Measurements from ENCODE around the gene SH3BGRL2.

SH3BGRL2 gene

DNA sequence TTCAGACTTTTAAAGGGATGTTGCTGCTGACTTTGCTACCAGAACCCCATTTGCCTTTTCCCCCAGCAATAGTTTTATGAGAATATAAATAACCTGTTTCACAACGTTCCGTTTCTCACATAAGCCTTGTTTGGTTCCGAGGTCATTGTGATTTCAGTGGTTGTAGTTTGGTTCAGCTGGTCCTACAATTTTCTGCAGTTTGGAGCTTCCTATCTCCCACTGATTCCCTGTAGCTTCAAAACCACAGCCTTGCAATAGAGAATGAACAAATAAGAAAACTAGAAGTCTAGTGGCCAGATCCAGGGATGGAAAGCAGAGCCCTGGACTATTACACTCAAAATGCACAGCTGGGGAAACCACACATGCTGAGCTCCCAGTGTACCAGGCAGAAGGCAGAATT is 24.1 kb upstream of the SH3BGRL2 start:
- Histone ChIP-seq H3K27ac (ENCODE audit: low read length) (no peak overlapping the region), H3K9me3 (ENCODE audit: insufficient read depth, low read length, severe bottlenecking) (no peaks in the 10 kb centered on the region)

DNA sequence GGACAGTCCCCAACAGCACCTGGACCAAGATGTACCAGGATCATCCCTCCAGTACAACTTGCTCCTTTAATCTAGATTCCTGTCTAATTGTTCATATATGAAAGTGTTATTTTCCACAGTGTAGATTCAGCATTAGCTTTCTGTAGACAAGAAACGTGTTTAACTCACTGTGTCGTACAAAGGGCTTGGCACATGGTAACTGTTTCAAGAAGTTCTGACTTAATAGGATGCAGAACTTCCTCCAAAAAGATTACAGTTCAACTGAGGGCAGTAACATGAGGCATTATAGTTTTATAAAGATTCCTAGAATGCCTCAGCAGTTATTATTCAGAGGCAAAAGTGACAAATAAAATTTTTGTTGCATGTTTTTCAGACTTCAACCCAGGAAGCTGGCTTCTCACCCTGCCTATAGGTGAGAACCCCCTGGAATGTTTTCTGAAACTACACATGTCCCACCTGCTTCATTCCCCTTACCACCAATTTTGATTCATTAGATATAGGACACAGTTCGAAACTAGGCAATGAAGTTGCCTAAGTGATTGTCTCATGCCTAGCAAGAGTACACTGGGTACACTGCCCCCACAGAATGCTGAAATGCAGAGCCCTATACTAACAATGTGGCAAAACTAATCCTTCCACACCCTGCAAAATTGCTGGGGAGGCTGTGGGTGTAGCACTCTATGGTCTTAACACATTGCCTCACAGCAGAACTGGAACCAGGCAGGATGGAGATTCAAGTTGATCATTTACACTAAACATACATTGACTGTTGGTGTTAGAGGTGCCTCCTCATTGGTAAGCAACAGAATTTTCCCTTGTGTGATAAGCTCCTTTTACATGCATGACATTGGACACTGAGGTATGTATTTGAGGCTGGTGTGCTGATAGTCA is 22.6 kb upstream of the SH3BGRL2 start:
- H3K27ac ChIP-seq (ENCODE audit: low read length): no peak overlapping the region
- no peaks in the 10 kb centered on the region for H3K4me1 ChIP-seq (ENCODE audit: insufficient read depth, low read length)
- no peak for TF ChIP-seq EZH2 (IDR thresholded peaks at IDR 0.05; ENCODE audit: borderline replicate concordance, low read depth, low read length, severe bottlenecking)
- TF ChIP-seq, protein P1, sequence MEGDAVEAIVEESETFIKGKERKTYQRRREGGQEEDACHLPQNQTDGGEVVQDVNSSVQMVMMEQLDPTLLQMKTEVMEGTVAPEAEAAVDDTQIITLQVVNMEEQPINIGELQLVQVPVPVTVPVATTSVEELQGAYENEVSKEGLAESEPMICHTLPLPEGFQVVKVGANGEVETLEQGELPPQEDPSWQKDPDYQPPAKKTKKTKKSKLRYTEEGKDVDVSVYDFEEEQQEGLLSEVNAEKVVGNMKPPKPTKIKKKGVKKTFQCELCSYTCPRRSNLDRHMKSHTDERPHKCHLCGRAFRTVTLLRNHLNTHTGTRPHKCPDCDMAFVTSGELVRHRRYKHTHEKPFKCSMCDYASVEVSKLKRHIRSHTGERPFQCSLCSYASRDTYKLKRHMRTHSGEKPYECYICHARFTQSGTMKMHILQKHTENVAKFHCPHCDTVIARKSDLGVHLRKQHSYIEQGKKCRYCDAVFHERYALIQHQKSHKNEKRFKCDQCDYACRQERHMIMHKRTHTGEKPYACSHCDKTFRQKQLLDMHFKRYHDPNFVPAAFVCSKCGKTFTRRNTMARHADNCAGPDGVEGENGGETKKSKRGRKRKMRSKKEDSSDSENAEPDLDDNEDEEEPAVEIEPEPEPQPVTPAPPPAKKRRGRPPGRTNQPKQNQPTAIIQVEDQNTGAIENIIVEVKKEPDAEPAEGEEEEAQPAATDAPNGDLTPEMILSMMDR (IDR thresholded peaks at IDR 0.05; ENCODE audit: borderline replicate concordance, extremely low read depth, low read length, poor library complexity, severe bottlenecking): no peak
- H4K20me1 ChIP-seq (ENCODE audit: insufficient read depth, low read length): no peaks in the 10 kb centered on the region
- DNase-seq (no peak), ATAC-seq (ENCODE audit: insufficient read depth, low read depth) (no peak)
- no peaks in the 10 kb centered on the region for H3K36me3 ChIP-seq (ENCODE audit: insufficient read depth, low read length)
- no peak overlapping the region for H2AFZ ChIP-seq (ENCODE audit: low read depth, low read length)
- H3K79me2 ChIP-seq (ENCODE audit: insufficient read depth, low read length): no peaks in the 10 kb centered on the region
- no peak overlapping the region for H3K9ac ChIP-seq (ENCODE audit: low read depth, low read length)
- no peak overlapping the region for H3K4me3 ChIP-seq (ENCODE audit: low read depth in 1 of 2, low read length in 2 of 2)
- H3K9me3 ChIP-seq (ENCODE audit: insufficient read depth, low read length, severe bottlenecking): no peaks in the 10 kb centered on the region
- H3K27me3 ChIP-seq (ENCODE audit: insufficient read depth, low read length, poor library complexity): peaks cover 8% of the 10 kb centered on the region
- no peak overlapping the region for H3K4me2 ChIP-seq (ENCODE audit: insufficient read depth, low read length)

More for the DNA sequence above, 24.1 kb upstream of the SH3BGRL2 start:
- no peak for DNase-seq
- no peak overlapping the region for H3K9ac ChIP-seq (ENCODE audit: low read depth, low read length)
- no peaks in the 10 kb centered on the region for H3K79me2 ChIP-seq (ENCODE audit: insufficient read depth, low read length)
- no peak overlapping the region for H2AFZ ChIP-seq (ENCODE audit: low read depth, low read length)
- peaks cover 8% of the 10 kb centered on the region for H3K27me3 ChIP-seq (ENCODE audit: insufficient read depth, low read length, poor library complexity)
- no peaks in the 10 kb centered on the region for H4K20me1 ChIP-seq (ENCODE audit: insufficient read depth, low read length)
- TF ChIP-seq, protein P1 (IDR thresholded peaks at IDR 0.05; ENCODE audit: borderline replicate concordance, extremely low read depth, low read length, poor library complexity, severe bottlenecking): no peak
- no peak for TF ChIP-seq EZH2 (IDR thresholded peaks at IDR 0.05; ENCODE audit: borderline replicate concordance, low read depth, low read length, severe bottlenecking)
- H3K4me3 ChIP-seq (ENCODE audit: low read depth in 1 of 2, low read length in 2 of 2): no peak overlapping the region
- H3K4me1 ChIP-seq (ENCODE audit: insufficient read depth, low read length): no peaks in the 10 kb centered on the region
- no peak for ATAC-seq (ENCODE audit: insufficient read depth, low read depth)
- H3K4me2 ChIP-seq (ENCODE audit: insufficient read depth, low read length): no peak overlapping the region
- H3K36me3 ChIP-seq (ENCODE audit: insufficient read depth, low read length): no peaks in the 10 kb centered on the region

DNA sequence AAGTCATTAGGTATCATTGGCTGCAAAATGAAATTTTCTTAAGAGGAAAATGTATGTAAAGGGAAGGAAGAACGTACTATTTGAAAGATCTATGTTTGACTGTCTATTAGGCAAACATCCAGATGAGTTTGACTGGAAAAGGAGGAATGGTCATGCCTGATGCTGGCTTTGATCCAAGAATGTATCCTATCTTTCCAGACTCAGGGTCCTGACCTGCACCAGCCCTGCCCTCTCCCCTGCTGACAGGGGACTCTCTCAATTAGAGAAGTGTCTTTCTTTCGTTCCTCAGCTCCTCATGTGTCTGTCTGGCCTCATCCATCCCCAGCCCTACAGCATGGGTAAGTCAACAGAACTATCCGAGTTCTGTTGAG is 21.9 kb upstream of the SH3BGRL2 start:
- Histone ChIP-seq H3K36me3 (ENCODE audit: insufficient read depth, low read length) (no peaks in the 10 kb centered on the region), H3K4me3 (ENCODE audit: low read depth in 1 of 2, low read length in 2 of 2) (no peak overlapping the region), H3K27ac (ENCODE audit: low read length) (no peak overlapping the region), H3K27me3 (ENCODE audit: insufficient read depth, low read length, poor library complexity) (peaks cover 8% of the 10 kb centered on the region), H3K4me1 (ENCODE audit: insufficient read depth, low read length) (no peaks in the 10 kb centered on the region), H3K4me2 (ENCODE audit: insufficient read depth, low read length) (no peak overlapping the region), H3K79me2 (ENCODE audit: insufficient read depth, low read length) (no peaks in the 10 kb centered on the region), H4K20me1 (ENCODE audit: insufficient read depth, low read length) (no peaks in the 10 kb centered on the region), H3K9me3 (ENCODE audit: insufficient read depth, low read length, severe bottlenecking) (no peaks in the 10 kb centered on the region), H2AFZ (ENCODE audit: low read depth, low read length) (no peak overlapping the region), H3K9ac (ENCODE audit: low read depth, low read length) (no peak overlapping the region)
- ATAC-seq (ENCODE audit: insufficient read depth, low read depth): no peak
- TF ChIP-seq EZH2 (IDR thresholded peaks at IDR 0.05; ENCODE audit: borderline replicate concordance, low read depth, low read length, severe bottlenecking): no peak
- TF ChIP-seq, protein P1 (IDR thresholded peaks at IDR 0.05; ENCODE audit: borderline replicate concordance, extremely low read depth, low read length, poor library complexity, severe bottlenecking): no peak
- DNase-seq: no peak

All from DND-41 (cell line).